OCI-LY1 (cell line): ENCODE data around the gene GAGE12F.
"Not testable (repeated sequence)": the region's sequence is repeated elsewhere in the genome, so short reads cannot be mapped to it uniquely, and the experiment has no call there.

Experiments used
- CTCF ChIP-seq: fragments of 200-600 bp; sonication (generic), shearing (Covaris generic); IDR thresholded peaks from 2 replicates; pipeline ENCODE4 v1.5.1; 2017; ENCODE audit warnings: mild to moderate bottlenecking, antibody characterized with exemption, low read length, moderate library complexity, mixed read lengths
- EZH2 ChIP-seq: fragments of 200-600 bp; sonication (generic), shearing (Covaris generic); IDR thresholded peaks from 2 replicates; pipeline ENCODE4 v1.8.0; 2017; ENCODE audit warnings: borderline replicate concordance, mixed run types, mild to moderate bottlenecking, antibody characterized with exemption, low read length, moderate library complexity, mixed read lengths

- TF ChIP-seq CTCF, EZH2: not testable (repeated sequence)
Measured at GRCh38 chrX:49590488-49590887, 29.8 kb downstream of the GAGE12F start.
